ENCODE data around the gene ME3. TPM values are rescaled to one million over a fixed set of nuclear protein-coding genes. Genes with fewer than 3 reads are reported as not detected.

The ME3 gene
- total RNA-seq, 1 experiment from 2014 or later, result 1.8 TPM

- CTCF ChIA-PET, result interaction anchor here (1.2 to 1.8 kb wide), 2 partner anchors 16 to 30 kb away, joined by 4 to 5 read pairs; no protein-coding TSS in a partner anchor
- POLR2A ChIA-PET, result no interaction called here
- TF ChIP-seq RELA (CRISPR knock-in tag; IDR thresholded peaks at IDR 0.05; ENCODE audit: borderline replicate concordance), result no peak
- TF ChIP-seq ZNF671 (CRISPR knock-in tag; IDR thresholded peaks at IDR 0.05), result no peak
- H3K27me3 Mint-ChIP-seq (ENCODE audit: low read depth), result no peaks in the 10 kb centered on the region
- H3K4me3 Mint-ChIP-seq, result no peak overlapping the region
- H3K9me3 Mint-ChIP-seq, result no peaks in the 10 kb centered on the region
- H3K4me1 Mint-ChIP-seq, result peaks cover 5% of the 10 kb centered on the region
- H3K27ac Mint-ChIP-seq, result no peak overlapping the region
- no peak for DNase-seq (ENCODE audit: low spot score)
- no peak for ATAC-seq
- no peaks in the 10 kb centered on the region for H3K36me3 Mint-ChIP-seq
Observed at GRCh38 chr11:86577644-86578636, 94.5 kb downstream of the ME3 start.

GRCh38 chr11:86576946-86577624 lies 95.3 kb downstream of the ME3 start:
- Mint-ChIP-seq H3K27me3 (ENCODE audit: low read depth) (no peaks in the 10 kb centered on the region), H3K27ac (no peak overlapping the region), H3K4me1 (no peaks in the 10 kb centered on the region), H3K36me3 (no peaks in the 10 kb centered on the region), H3K9me3 (no peaks in the 10 kb centered on the region), H3K4me3 (no peak overlapping the region)
- no peak for ATAC-seq
- TF ChIP-seq, protein P1, sequence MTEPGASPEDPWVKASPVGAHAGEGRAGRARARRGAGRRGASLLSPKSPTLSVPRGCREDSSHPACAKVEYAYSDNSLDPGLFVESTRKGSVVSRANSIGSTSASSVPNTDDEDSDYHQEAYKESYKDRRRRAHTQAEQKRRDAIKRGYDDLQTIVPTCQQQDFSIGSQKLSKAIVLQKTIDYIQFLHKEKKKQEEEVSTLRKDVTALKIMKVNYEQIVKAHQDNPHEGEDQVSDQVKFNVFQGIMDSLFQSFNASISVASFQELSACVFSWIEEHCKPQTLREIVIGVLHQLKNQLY (CRISPR knock-in tag; IDR thresholded peaks at IDR 0.05), result no peak
- TF ChIP-seq ZNF219 (CRISPR knock-in tag; IDR thresholded peaks at IDR 0.05; ENCODE audit: borderline replicate concordance) (no peak), FOXP4 (CRISPR knock-in tag; IDR thresholded peaks at IDR 0.05) (no peak), NFYB (CRISPR knock-in tag; conservative IDR thresholded peaks at IDR 0.05; ENCODE audit: low read depth) (no peak), GABPB1 (CRISPR knock-in tag; IDR thresholded peaks at IDR 0.05) (no peak), NR3C1 (CRISPR knock-in tag; conservative IDR thresholded peaks at IDR 0.05; ENCODE audit: low read depth) (no peak), AR (CRISPR knock-in tag; IDR thresholded peaks at IDR 0.05) (no peak), SMAD3 (CRISPR knock-in tag; IDR thresholded peaks at IDR 0.05; ENCODE audit: borderline replicate concordance) (no peak), JAZF1 (CRISPR knock-in tag; IDR thresholded peaks at IDR 0.05) (no peak), CREM (CRISPR knock-in tag; IDR thresholded peaks at IDR 0.05) (no peak)
- TF ChIP-seq, protein P2, sequence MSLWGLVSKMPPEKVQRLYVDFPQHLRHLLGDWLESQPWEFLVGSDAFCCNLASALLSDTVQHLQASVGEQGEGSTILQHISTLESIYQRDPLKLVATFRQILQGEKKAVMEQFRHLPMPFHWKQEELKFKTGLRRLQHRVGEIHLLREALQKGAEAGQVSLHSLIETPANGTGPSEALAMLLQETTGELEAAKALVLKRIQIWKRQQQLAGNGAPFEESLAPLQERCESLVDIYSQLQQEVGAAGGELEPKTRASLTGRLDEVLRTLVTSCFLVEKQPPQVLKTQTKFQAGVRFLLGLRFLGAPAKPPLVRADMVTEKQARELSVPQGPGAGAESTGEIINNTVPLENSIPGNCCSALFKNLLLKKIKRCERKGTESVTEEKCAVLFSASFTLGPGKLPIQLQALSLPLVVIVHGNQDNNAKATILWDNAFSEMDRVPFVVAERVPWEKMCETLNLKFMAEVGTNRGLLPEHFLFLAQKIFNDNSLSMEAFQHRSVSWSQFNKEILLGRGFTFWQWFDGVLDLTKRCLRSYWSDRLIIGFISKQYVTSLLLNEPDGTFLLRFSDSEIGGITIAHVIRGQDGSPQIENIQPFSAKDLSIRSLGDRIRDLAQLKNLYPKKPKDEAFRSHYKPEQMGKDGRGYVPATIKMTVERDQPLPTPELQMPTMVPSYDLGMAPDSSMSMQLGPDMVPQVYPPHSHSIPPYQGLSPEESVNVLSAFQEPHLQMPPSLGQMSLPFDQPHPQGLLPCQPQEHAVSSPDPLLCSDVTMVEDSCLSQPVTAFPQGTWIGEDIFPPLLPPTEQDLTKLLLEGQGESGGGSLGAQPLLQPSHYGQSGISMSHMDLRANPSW (CRISPR knock-in tag; conservative IDR thresholded peaks at IDR 0.05; ENCODE audit: low read depth), result no peak
- TF ChIP-seq, protein P3, sequence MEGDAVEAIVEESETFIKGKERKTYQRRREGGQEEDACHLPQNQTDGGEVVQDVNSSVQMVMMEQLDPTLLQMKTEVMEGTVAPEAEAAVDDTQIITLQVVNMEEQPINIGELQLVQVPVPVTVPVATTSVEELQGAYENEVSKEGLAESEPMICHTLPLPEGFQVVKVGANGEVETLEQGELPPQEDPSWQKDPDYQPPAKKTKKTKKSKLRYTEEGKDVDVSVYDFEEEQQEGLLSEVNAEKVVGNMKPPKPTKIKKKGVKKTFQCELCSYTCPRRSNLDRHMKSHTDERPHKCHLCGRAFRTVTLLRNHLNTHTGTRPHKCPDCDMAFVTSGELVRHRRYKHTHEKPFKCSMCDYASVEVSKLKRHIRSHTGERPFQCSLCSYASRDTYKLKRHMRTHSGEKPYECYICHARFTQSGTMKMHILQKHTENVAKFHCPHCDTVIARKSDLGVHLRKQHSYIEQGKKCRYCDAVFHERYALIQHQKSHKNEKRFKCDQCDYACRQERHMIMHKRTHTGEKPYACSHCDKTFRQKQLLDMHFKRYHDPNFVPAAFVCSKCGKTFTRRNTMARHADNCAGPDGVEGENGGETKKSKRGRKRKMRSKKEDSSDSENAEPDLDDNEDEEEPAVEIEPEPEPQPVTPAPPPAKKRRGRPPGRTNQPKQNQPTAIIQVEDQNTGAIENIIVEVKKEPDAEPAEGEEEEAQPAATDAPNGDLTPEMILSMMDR (IDR thresholded peaks at IDR 0.05), result no peak
- no peak for DNase-seq (ENCODE audit: low spot score)
- CTCF ChIA-PET, result interaction anchor here (1.2 to 1.8 kb wide), 3 partner anchors 17 to 31 kb away, joined by 4 to 7 read pairs (median 5); no protein-coding TSS in a partner anchor
- POLR2A ChIA-PET, result no interaction called here
